HFFc6 (cell line): ENCODE results near the gene THSD4. TPM values are rescaled to one million over a fixed set of nuclear protein-coding genes. Genes with fewer than 3 reads are reported as not detected.
A peak's percentile ranks its signal among the peaks of the same experiment; 100 is the strongest.

Experiments
- DNase-seq: peaks from one replicate; pipeline ENCODE4 v3.0.0-alpha.2; 2018
- H3K27ac Mint-ChIP-seq: 2 replicates; pipeline ENCODE4 v1.8.0; 2020; ENCODE audit warnings: mild to moderate bottlenecking, mixed read lengths
- H3K27me3 Mint-ChIP-seq: 2 replicates; pipeline ENCODE4 v1.8.0; 2021; ENCODE audit warnings: mild to moderate bottlenecking, moderate library complexity, mixed read lengths; ENCODE audit not compliant: insufficient read depth
- H3K36me3 Mint-ChIP-seq: 2 replicates; pipeline ENCODE4 v1.8.0; 2021; ENCODE audit warnings: low read depth, mixed read lengths
- H3K4me1 Mint-ChIP-seq: 2 replicates; pipeline ENCODE4 v1.8.0; 2020; ENCODE audit warnings: low read depth, mixed read lengths
- H3K4me3 Mint-ChIP-seq: 2 replicates; pipeline ENCODE4 v1.8.0; 2020; ENCODE audit warnings: mild to moderate bottlenecking, moderate library complexity, mixed read lengths
- H3K9me3 Mint-ChIP-seq: 2 replicates; pipeline ENCODE4 v1.8.0; 2020; ENCODE audit warnings: mild to moderate bottlenecking, mixed read lengths
- CTCF ChIP-seq: fragments of 200-600 bp; sonication (generic); IDR thresholded peaks from 2 replicates; pipeline ENCODE4 v1.5.0; 2021; ENCODE audit warnings: antibody characterized with exemption, mild to moderate bottlenecking
- total RNA-seq, 6 experiments: library from RNA; stranded (reverse); fragmentation: NEBNext Ultra II Directional; extraction: Animal tissue kit (Norgen Biotek cat#: 25700); gene quantifications; 2 replicates in 1 of 6; 3 replicates in 5 of 6; pipeline ENCODE4 v1.2.3, GENCODE V29; 2021

Gene THSD4
- total RNA-seq, 6 experiments from 2014 or later = 32.7 to 39.1 (median 36.4) TPM

GRCh38 chr15:71411538-71412482, 296.5 kb downstream of the THSD4 start:
- no peaks in the 10 kb centered on the region for H3K9me3 Mint-ChIP-seq
- no peaks in the 10 kb centered on the region for H3K36me3 Mint-ChIP-seq
- peak overlapping the region; percentile 7; the same call in 1 of the 2 replicates for H3K4me3 Mint-ChIP-seq
- H3K4me1 Mint-ChIP-seq = peaks cover 25% of the 10 kb centered on the region; the same call in 1 of the 2 replicates
- TF ChIP-seq CTCF = peak; percentile 30; the same call in 1 of the 2 replicates
- no peaks in the 10 kb centered on the region; the same call in 1 of the 2 replicates for H3K27me3 Mint-ChIP-seq
- DNase-seq = no peak
- H3K27ac Mint-ChIP-seq = peak overlapping the region; percentile 63; the same call in 1 of the 2 replicates

- Mint-ChIP-seq H3K4me3 (no peak overlapping the region), H3K4me1 (peaks cover 25% of the 10 kb centered on the region; the same call in 1 of the 2 replicates), H3K36me3 (no peaks in the 10 kb centered on the region), H3K27me3 (no peaks in the 10 kb centered on the region; the same call in 1 of the 2 replicates), H3K9me3 (no peaks in the 10 kb centered on the region), H3K27ac (no peak overlapping the region)
- TF ChIP-seq CTCF = no peak
- DNase-seq = no peak
These were observed 298.1 kb downstream of the THSD4 start for GRCh38 chr15:71413419-71413818.

- no peak for TF ChIP-seq CTCF
- DNase-seq = no peak
- peaks cover 17% of the 10 kb centered on the region; the same call in 1 of the 2 replicates for H3K4me1 Mint-ChIP-seq
- no peak overlapping the region for H3K4me3 Mint-ChIP-seq
- no peaks in the 10 kb centered on the region for H3K9me3 Mint-ChIP-seq
- H3K27ac Mint-ChIP-seq = no peak overlapping the region
- H3K36me3 Mint-ChIP-seq = no peaks in the 10 kb centered on the region
- H3K27me3 Mint-ChIP-seq = no peaks in the 10 kb centered on the region; the same call in 1 of the 2 replicates
These were observed 299.6 kb downstream of the THSD4 start for GRCh38 chr15:71414853-71415252.

- no peak for TF ChIP-seq CTCF
- peaks cover 17% of the 10 kb centered on the region; the same call in 1 of the 2 replicates for H3K4me1 Mint-ChIP-seq
- H3K4me3 Mint-ChIP-seq = no peak overlapping the region
- peaks cover 2% of the 10 kb centered on the region for H3K27me3 Mint-ChIP-seq
- no peak for DNase-seq
- H3K27ac Mint-ChIP-seq = no peak overlapping the region
- H3K36me3 Mint-ChIP-seq = no peaks in the 10 kb centered on the region
- no peaks in the 10 kb centered on the region for H3K9me3 Mint-ChIP-seq
These were observed 307.4 kb downstream of the THSD4 start for GRCh38 chr15:71422530-71423259.

- no peak for TF ChIP-seq CTCF
- peak overlapping the region; percentile 53; the same call in 1 of the 2 replicates for H3K27ac Mint-ChIP-seq
- H3K4me3 Mint-ChIP-seq = peak overlapping the region; percentile 70; the same call in 1 of the 2 replicates
- no peak for DNase-seq
- no peaks in the 10 kb centered on the region for H3K9me3 Mint-ChIP-seq
- peaks cover 17% of the 10 kb centered on the region; the same call in 1 of the 2 replicates for H3K4me1 Mint-ChIP-seq
- no peaks in the 10 kb centered on the region for H3K36me3 Mint-ChIP-seq
- peaks cover 2% of the 10 kb centered on the region for H3K27me3 Mint-ChIP-seq
These were observed 309.5 kb downstream of the THSD4 start for GRCh38 chr15:71424765-71425164.
